Panc1 (cell line): ENCODE measurements around the gene CLUH.

ENCODE experiments used
- CTCF ChIP-seq: fragments of 450-650 bp; IDR thresholded peaks from 2 replicates; pipeline ENCODE4 v1.5.1; 2017; ENCODE audit warnings: mild to moderate bottlenecking
- POLR2AphosphoS5 ChIP-seq: IDR thresholded peaks from 2 replicates; pipeline ENCODE4 v1.6.1; 2012; ENCODE audit warnings: mild to moderate bottlenecking, low read depth, low read length, moderate library complexity
- TCF7L2 ChIP-seq: IDR thresholded peaks from 2 replicates; pipeline ENCODE4 v1.6.1; 2011; ENCODE audit warnings: mild to moderate bottlenecking, low read depth, low read length, inconsistent platforms

GRCh38 chr17:2691069-2691871, 20.3 kb downstream of the CLUH start:
- TF ChIP-seq CTCF = no peak
- no peak for TF ChIP-seq TCF7L2
- TF ChIP-seq POLR2AphosphoS5 = no peak
